Transverse colon (tissue), 4 donors: ENCODE measurements around the gene ARHGAP12. TPM values are rescaled to one million over a fixed set of nuclear protein-coding genes. Genes with fewer than 3 reads are reported as not detected.
A peak's percentile ranks its signal among the peaks of the same experiment; 100 is the strongest.

Experiments used
- DNase-seq: peaks from one replicate; pipeline ENCODE4 v3.0.0-alpha.2; 2019
- H3K27ac ChIP-seq, 4 donors: fragments of 200-600 bp; sonication (generic); 2 replicates each; pipeline ENCODE4 v1.5.1; 2016 to 2018; ENCODE audit warnings: inconsistent platforms in 4 of 4
- H3K27me3 ChIP-seq: fragments of 200-600 bp; sonication (generic); 2 replicates; pipeline ENCODE4 v1.5.1; 2017; ENCODE audit warnings: inconsistent platforms
- H3K36me3 ChIP-seq, 4 donors: fragments of 200-600 bp; sonication (generic); 2 replicates each; pipeline ENCODE4 v1.5.1; 2017 to 2019; ENCODE audit warnings: inconsistent platforms in 4 of 4
- H3K4me1 ChIP-seq, 4 donors: fragments of 200-600 bp; sonication (generic); 2 replicates each; pipeline ENCODE4 v1.5.1; 2017 to 2020; ENCODE audit warnings: inconsistent platforms in 4 of 4
- H3K4me3 ChIP-seq, 4 donors: fragments of 200-600 bp; sonication (generic); 1 replicate in 1 of 4; 2 replicates in 3 of 4; pipeline versions ENCODE4 v1.5.1 to v1.6.1; 2017 to 2019; ENCODE audit warnings: inconsistent platforms in 4 of 4
- H3K9me3 ChIP-seq, 2 donors: fragments of 200-600 bp; sonication (generic); 2 replicates each; pipeline ENCODE4 v1.5.1; 2017 to 2019; ENCODE audit warnings: inconsistent platforms in 2 of 2
- EP300 ChIP-seq: sonication (generic); formaldehyde crosslinking; IDR thresholded peaks from one replicate; pipeline ENCODE4 v1.6.1; 2017; ENCODE audit warnings: antibody characterized with exemption, low read depth
- POLR2A ChIP-seq: fragments of 450-650 bp; IDR thresholded peaks from one replicate; pipeline ENCODE4 v1.6.1; 2016; ENCODE audit warnings: antibody characterized with exemption, mild to moderate bottlenecking, moderate library complexity
- POLR2AphosphoS5 ChIP-seq, 3 donors: sonication (generic); formaldehyde crosslinking; IDR thresholded peaks; one replicate each; pipeline ENCODE4 v1.6.1; 2016; ENCODE audit warnings: antibody characterized with exemption in 3 of 3
- WGBS, 2 donors: methylation state at CpG; one replicate each; pipeline ENCODE4 v1.1.5; 2018; ENCODE audit warnings: low coverage in 1 of 2; 5-methylcytosine and 5-hydroxymethylcytosine counted together
- in situ Hi-C, 4 donors: fragments of 200-750 bp; cut with MboI; loops; one replicate each; pipeline versions ENCODE4 v1.15.0 to v1.15.1; 2017; ENCODE audit warnings: low sequenced_read_pairs in 3 of 4, low pct_ligation_motif_present in 1 of 4, low pct_unique_long_range_greater_than_20kb in 1 of 4
- intact Hi-C: fragments of 100-400 bp; cut with DNase I; formaldehyde crosslinking; loops from one replicate; pipeline ENCODE4 v1.15.1; 2023; ENCODE audit warnings: low total_unique reads
- total RNA-seq, 4 donors: library from RNA; depleted of rRNA; stranded (reverse); fragments of >200 nt; gene quantifications; one replicate each; pipeline ENCODE4 v1.1.0, GENCODE V29; 2016
- TF ChIP-seq, protein P1 (sequence below), 5 experiments: fragments of 200-600 bp in 3 of 5; fragments of 450-650 bp in 2 of 5; sonication (generic) in 3 of 5; IDR thresholded peaks; 1 replicate in 2 of 5; 2 replicates in 3 of 5; pipeline ENCODE4 v1.5.1; 2016 to 2017; ENCODE audit warnings: antibody characterized with exemption in 5 of 5, inconsistent platforms in 3 of 5, mild to moderate bottlenecking in 2 of 5, moderate library complexity in 1 of 5

The ARHGAP12 gene
- total RNA-seq, 4 donors from 2014 or later, result 19.9 to 60.5 (median 46.1) TPM

DNA sequence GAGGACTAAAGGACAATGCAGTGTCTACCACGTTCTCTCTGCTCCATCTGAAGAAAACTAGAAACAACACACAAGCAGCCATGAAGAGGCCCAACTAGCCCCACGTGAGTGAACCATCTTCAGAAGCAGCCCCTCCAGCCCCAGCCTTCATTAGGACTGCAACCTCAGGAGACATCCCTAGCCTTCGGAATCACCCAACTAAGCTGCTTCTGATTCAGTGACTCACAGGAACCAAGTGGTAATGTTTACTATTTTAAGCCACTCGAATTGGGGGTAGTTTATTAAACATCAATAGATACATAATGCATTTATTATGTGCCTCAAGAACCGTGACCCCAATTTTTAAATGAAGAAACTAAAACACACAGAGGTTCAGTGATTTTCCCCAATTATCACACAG, 22.6 kb downstream of the ARHGAP12 start:
- TF ChIP-seq, protein P1, sequence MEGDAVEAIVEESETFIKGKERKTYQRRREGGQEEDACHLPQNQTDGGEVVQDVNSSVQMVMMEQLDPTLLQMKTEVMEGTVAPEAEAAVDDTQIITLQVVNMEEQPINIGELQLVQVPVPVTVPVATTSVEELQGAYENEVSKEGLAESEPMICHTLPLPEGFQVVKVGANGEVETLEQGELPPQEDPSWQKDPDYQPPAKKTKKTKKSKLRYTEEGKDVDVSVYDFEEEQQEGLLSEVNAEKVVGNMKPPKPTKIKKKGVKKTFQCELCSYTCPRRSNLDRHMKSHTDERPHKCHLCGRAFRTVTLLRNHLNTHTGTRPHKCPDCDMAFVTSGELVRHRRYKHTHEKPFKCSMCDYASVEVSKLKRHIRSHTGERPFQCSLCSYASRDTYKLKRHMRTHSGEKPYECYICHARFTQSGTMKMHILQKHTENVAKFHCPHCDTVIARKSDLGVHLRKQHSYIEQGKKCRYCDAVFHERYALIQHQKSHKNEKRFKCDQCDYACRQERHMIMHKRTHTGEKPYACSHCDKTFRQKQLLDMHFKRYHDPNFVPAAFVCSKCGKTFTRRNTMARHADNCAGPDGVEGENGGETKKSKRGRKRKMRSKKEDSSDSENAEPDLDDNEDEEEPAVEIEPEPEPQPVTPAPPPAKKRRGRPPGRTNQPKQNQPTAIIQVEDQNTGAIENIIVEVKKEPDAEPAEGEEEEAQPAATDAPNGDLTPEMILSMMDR (IDR thresholded peaks at IDR 0.05), result no peak
- no peak for TF ChIP-seq POLR2A
- TF ChIP-seq POLR2AphosphoS5 (IDR thresholded peaks at IDR 0.05), result no peak
- 60 to 83% methylated on average over 1 to 5 of the region's 5 CpGs for WGBS, 2 donors
- H3K36me3 ChIP-seq, result peaks cover 0 to 7% (median 0%) of the 10 kb centered on the region in 4 donors
- DNase-seq, result no peak
- H3K9me3 ChIP-seq, result no peaks in the 10 kb centered on the region
- intact Hi-C loops, result no loop called here
- no peak overlapping the region for H3K27ac ChIP-seq
- no peak overlapping the region for H3K4me3 ChIP-seq
- in situ Hi-C loops, result no loop called here
- no peaks in the 10 kb centered on the region for H3K4me1 ChIP-seq
- H3K27me3 ChIP-seq, result no peaks in the 10 kb centered on the region

DNA sequence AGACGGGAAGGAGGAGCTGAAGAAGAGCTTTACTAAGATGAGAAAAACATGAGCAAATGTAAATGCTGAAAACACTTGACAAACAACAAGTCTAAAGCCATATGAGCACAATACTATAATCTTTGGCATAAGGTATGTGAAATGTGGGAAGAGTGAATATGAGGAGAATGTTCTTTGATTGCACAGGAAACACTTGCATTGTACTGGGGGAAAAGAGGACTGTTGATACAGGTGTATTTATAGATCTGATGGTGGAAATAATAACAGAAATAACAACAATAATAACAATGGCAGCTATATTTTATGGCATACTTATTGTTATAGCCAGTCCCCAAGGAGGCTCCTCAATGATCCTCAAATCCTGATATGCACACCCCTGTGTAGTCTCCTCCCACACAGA, 23.0 kb downstream of the ARHGAP12 start:
- intact Hi-C loops (no loop called here), in situ Hi-C loops (no loop called here)
- no peaks in the 10 kb centered on the region for H3K4me1 ChIP-seq
- no peak for DNase-seq
- no peak overlapping the region for H3K27ac ChIP-seq
- TF ChIP-seq EP300, result no peak
- TF ChIP-seq POLR2AphosphoS5 (IDR thresholded peaks at IDR 0.05), result no peak
- no peak for TF ChIP-seq POLR2A
- TF ChIP-seq, protein P1 (IDR thresholded peaks at IDR 0.05), result no peak
- no peaks in the 10 kb centered on the region for H3K9me3 ChIP-seq
- H3K27me3 ChIP-seq, result no peaks in the 10 kb centered on the region
- 60 to 96% methylated on average over 1 of the region's 1 CpG for WGBS, 2 donors
- H3K4me3 ChIP-seq, result no peak overlapping the region
- peaks cover 0 to 7% (median 0%) of the 10 kb centered on the region in 4 donors for H3K36me3 ChIP-seq

- Histone ChIP-seq H3K36me3 (peaks cover 0 to 4% (median 0%) of the 10 kb centered on the region in 4 donors), H3K9me3 (no peaks in the 10 kb centered on the region), H3K4me1 (peaks cover 0 to 8% (median 3%) of the 10 kb centered on the region in 4 donors), H3K27ac (no peak overlapping the region), H3K27me3 (no peaks in the 10 kb centered on the region), H3K4me3 (no peak overlapping the region)
- DNase-seq, result no peak
- in situ Hi-C loops (no loop called here), intact Hi-C loops (no loop called here)
- TF ChIP-seq POLR2A, result no peak
- no peak for TF ChIP-seq POLR2AphosphoS5 (IDR thresholded peaks at IDR 0.05)
- no peak for TF ChIP-seq EP300
- TF ChIP-seq, protein P1 (IDR thresholded peaks at IDR 0.05), result no peak
- WGBS, 2 donors, result 97 to 100% methylated on average over 1 of the region's 1 CpG
Observed at GRCh38 chr10:31902625-31903024, 26.0 kb downstream of the ARHGAP12 start.

DNA sequence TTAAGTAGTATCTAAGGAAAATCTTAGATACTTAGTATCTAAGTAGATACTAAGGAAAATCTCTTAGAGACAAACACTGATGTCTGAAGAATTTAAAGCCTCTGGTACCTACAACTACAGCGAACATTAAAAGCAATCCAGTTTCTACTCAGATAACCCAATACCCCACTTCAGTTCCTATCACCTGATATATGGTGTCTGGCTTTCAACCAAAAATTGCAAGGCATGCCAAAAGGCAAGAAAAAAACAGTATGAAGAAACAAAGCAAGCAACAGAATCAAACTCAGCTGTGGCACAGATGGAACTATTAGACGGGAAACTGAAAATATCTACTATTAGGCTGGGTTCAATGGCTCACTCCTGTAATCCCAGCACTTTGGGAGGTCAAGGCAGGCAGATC, 31.1 kb downstream of the ARHGAP12 start:
- peaks cover 0 to 24% (median 14%) of the 10 kb centered on the region in 4 donors for H3K4me1 ChIP-seq
- H3K27ac ChIP-seq, result peak overlapping the region in 2 of 4 donors; percentile 4 to 27
- 78% methylated on average over 2 of the region's 2 CpGs for WGBS, 2 donors

More for the DNA sequence above, 31.1 kb downstream of the ARHGAP12 start:
- intact Hi-C loops (no loop called here), in situ Hi-C loops (no loop called here)
- Histone ChIP-seq H3K4me3 (no peak overlapping the region), H3K36me3 (no peaks in the 10 kb centered on the region), H3K27me3 (no peaks in the 10 kb centered on the region), H3K9me3 (no peaks in the 10 kb centered on the region)
- DNase-seq, result no peak
- TF ChIP-seq POLR2AphosphoS5 (IDR thresholded peaks at IDR 0.05) (no peak), EP300 (no peak), POLR2A (no peak)
- TF ChIP-seq, protein P1 (IDR thresholded peaks at IDR 0.05), result no peak
